Type B pancreatic cell (in vitro differentiated cells): ENCODE data around the gene CTNNA3. TPM values are rescaled to one million over a fixed set of nuclear protein-coding genes. Genes with fewer than 3 reads are reported as not detected.

Experiments
- DNase-seq: peaks from one replicate; pipeline ENCODE4 v3.0.0; 2021; ENCODE audit warnings: mixed read lengths; ENCODE audit not compliant: unreplicated experiment; ENCODE audit errors: extremely low spot score
- H3K27ac Mint-ChIP-seq: 2 replicates; pipeline ENCODE4 v1.8.0; 2021; ENCODE audit warnings: mild to moderate bottlenecking, mixed read lengths
- H3K27me3 Mint-ChIP-seq: 2 replicates; pipeline ENCODE4 v1.8.0; 2021; ENCODE audit warnings: mixed read lengths
- H3K36me3 Mint-ChIP-seq: 2 replicates; pipeline ENCODE4 v1.8.0; 2021; ENCODE audit warnings: mixed read lengths
- H3K4me1 Mint-ChIP-seq: one replicate; pipeline ENCODE4 v1.8.0; 2021; ENCODE audit warnings: mixed read lengths; ENCODE audit not compliant: unreplicated experiment
- H3K4me3 Mint-ChIP-seq: 2 replicates; pipeline ENCODE4 v1.8.0; 2021; ENCODE audit warnings: mild to moderate bottlenecking, mixed read lengths
- H3K9me3 Mint-ChIP-seq: 2 replicates; pipeline ENCODE4 v1.8.0; 2021; ENCODE audit warnings: mixed read lengths
- total RNA-seq: library from RNA; stranded (reverse); gene quantifications from 2 replicates; pipeline ENCODE4 v1.2.1, GENCODE V29; 2021; ENCODE audit warnings: low replicate concordance
- TF ChIP-seq, protein P1 (sequence below): fragments of 200-600 bp; sonication (generic); conservative IDR thresholded peaks from 2 replicates; pipeline ENCODE4 v1.5.0; 2021; ENCODE audit warnings: antibody characterized with exemption, mild to moderate bottlenecking

The CTNNA3 gene
- total RNA-seq, 1 donor from 2014 or later, result 2.6 TPM

DNA sequence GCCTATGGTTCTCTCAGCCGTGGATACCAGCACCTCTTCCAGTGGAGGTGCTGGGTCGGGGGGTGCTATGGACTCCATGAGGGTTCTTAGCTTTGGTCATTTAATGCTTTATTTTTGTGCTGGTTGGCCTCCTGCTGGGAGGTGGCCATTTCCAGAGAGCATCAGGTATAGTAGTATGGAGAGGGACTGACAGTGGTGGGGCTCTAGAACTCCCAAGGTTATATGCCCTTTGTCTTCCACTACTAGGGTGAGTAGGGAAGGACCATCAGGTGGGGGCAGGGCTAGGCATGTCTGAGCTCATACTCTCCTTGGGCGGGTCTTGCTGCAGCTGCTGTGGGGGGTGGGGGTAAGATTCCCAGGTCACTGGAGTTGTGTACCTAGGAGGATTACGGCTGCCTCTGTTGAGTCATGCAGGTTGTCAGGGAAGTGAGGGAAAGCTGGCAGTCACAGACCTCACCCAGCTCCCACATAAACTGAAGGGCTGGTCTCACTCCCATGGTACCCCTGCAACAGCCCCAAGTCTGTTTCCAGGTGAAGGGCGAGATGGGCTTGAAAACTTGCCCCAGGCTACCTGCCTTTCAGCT lies 1533.3 kb downstream of the CTNNA3 start:
- no peaks in the 10 kb centered on the region for H3K9me3 Mint-ChIP-seq
- no peak for DNase-seq
- no peaks in the 10 kb centered on the region for H3K4me1 Mint-ChIP-seq
- no peak overlapping the region for H3K4me3 Mint-ChIP-seq
- no peaks in the 10 kb centered on the region for H3K36me3 Mint-ChIP-seq
- H3K27ac Mint-ChIP-seq, result no peak overlapping the region
- TF ChIP-seq, protein P1, sequence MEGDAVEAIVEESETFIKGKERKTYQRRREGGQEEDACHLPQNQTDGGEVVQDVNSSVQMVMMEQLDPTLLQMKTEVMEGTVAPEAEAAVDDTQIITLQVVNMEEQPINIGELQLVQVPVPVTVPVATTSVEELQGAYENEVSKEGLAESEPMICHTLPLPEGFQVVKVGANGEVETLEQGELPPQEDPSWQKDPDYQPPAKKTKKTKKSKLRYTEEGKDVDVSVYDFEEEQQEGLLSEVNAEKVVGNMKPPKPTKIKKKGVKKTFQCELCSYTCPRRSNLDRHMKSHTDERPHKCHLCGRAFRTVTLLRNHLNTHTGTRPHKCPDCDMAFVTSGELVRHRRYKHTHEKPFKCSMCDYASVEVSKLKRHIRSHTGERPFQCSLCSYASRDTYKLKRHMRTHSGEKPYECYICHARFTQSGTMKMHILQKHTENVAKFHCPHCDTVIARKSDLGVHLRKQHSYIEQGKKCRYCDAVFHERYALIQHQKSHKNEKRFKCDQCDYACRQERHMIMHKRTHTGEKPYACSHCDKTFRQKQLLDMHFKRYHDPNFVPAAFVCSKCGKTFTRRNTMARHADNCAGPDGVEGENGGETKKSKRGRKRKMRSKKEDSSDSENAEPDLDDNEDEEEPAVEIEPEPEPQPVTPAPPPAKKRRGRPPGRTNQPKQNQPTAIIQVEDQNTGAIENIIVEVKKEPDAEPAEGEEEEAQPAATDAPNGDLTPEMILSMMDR, result no peak
- H3K27me3 Mint-ChIP-seq, result no peaks in the 10 kb centered on the region

DNA sequence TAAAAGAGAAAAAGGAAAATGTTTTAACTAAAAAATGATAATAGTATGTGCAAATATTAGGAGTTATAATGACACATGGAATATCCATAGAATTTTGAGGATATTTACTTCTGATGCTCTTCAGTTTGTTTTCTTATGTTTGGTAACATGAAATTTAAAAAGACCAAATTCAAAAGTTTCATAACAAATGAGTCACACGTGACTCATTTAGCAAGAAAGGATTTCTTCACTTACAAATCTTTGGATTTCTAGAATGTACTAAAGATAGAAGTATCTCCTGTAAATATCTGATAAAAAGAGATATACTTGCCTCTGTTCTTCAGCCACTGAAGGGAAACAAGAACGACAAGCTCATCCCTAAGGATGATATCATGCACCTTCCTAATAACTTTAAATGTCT lies 1544.6 kb downstream of the CTNNA3 start:
- TF ChIP-seq, protein P1, result no peak
- Mint-ChIP-seq H3K4me1 (no peaks in the 10 kb centered on the region), H3K9me3 (no peaks in the 10 kb centered on the region), H3K36me3 (no peaks in the 10 kb centered on the region), H3K4me3 (no peak overlapping the region), H3K27ac (no peak overlapping the region), H3K27me3 (no peaks in the 10 kb centered on the region)
- no peak for DNase-seq

DNA sequence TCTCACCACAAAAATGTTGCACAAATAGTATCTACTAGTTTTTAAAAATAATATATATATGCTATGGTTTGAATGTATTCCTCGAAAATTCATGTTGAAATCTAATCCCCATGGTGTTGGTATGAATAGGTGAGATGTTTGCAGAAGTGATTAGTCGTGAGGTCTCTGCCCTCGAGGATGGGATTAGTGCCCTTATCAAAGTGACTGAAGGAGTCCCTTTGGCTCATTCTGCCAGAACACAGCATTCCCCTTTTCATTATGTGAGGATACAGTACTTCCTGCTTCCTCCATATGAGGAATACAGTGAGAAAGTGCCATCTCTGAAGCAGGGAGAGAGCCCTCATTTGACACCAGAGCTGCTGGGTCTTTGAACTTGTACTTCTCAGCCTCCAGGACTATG lies 1547.7 kb downstream of the CTNNA3 start:
- no peak overlapping the region for H3K27ac Mint-ChIP-seq
- no peaks in the 10 kb centered on the region for H3K36me3 Mint-ChIP-seq
- no peaks in the 10 kb centered on the region for H3K9me3 Mint-ChIP-seq
- no peaks in the 10 kb centered on the region for H3K27me3 Mint-ChIP-seq
- no peak for DNase-seq
- TF ChIP-seq, protein P1, result no peak
- no peaks in the 10 kb centered on the region for H3K4me1 Mint-ChIP-seq
- H3K4me3 Mint-ChIP-seq, result no peak overlapping the region

DNA sequence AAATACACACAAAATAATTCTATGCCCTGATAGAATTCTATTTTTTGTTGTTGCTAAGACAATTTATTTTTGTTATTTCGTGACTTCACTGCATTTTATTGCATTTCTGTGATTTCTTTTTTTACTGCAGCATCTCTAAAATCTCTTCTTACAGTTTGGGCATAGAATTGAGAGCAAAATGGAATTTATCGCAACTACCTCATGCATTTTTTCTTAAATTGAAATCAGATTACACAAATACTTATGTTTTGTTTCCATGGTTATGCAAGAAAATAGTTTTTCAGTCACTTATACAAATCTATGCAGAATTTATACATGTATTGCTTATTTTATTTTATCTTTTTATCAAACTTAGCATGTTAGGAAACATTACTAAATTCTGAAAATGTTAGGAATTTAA lies 1552.0 kb downstream of the CTNNA3 start:
- TF ChIP-seq, protein P1, result no peak
- no peaks in the 10 kb centered on the region for H3K9me3 Mint-ChIP-seq

DNA sequence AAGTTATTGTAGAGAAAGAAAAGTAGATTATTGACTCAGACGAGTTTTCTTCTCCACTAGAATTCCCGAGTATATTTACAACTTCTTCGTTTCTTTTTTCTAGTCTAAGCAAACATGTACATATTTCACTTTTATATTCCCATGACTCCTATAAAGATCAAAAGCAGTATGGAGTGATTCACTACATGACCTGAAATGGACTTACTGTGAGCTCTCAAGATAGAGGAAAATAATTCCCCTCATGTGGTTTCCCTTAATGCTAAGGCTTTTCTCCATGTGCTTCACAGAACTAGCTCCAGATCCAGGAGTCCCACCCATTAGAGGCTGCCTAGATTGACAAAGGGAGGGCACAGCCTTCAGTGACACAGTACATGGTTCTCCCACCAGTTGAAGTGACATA lies 1593.2 kb downstream of the CTNNA3 start:
- Mint-ChIP-seq H3K4me1 (no peaks in the 10 kb centered on the region), H3K27me3 (no peaks in the 10 kb centered on the region), H3K36me3 (no peaks in the 10 kb centered on the region), H3K9me3 (no peaks in the 10 kb centered on the region), H3K27ac (no peak overlapping the region), H3K4me3 (no peak overlapping the region)
- DNase-seq, result no peak
- TF ChIP-seq, protein P1, result no peak

More for the DNA sequence above, 1552.0 kb downstream of the CTNNA3 start:
- Mint-ChIP-seq H3K36me3 (no peaks in the 10 kb centered on the region), H3K4me3 (no peak overlapping the region), H3K27me3 (peaks cover 2% of the 10 kb centered on the region), H3K4me1 (no peaks in the 10 kb centered on the region), H3K27ac (no peak overlapping the region)
- DNase-seq, result no peak
